ENCODE measurements around the gene ZCCHC14. TPM values are rescaled to one million over a fixed set of nuclear protein-coding genes. Genes with fewer than 3 reads are reported as not detected.

The ZCCHC14 gene
- total RNA-seq, 2 donors from 2014 or later: 24.5 to 24.6 TPM

- intact Hi-C loops (cut with DNase I): no loop called here
- H3K9ac ChIP-seq (ENCODE audit: low read depth in 2 of 2, low read length in 2 of 2): no peak overlapping the region
- H3K4me3 ChIP-seq: no peak overlapping the region
- H3K27ac ChIP-seq: no peak overlapping the region
- peaks cover 23% of the 10 kb centered on the region for H3K36me3 ChIP-seq
- no peak for DNase-seq
- no peaks in the 10 kb centered on the region for H3K9me3 ChIP-seq
- H3K27me3 ChIP-seq: no peaks in the 10 kb centered on the region
- no peak for TF ChIP-seq CTCF (IDR thresholded peaks at IDR 0.05)
- no peaks in the 10 kb centered on the region for H3K4me1 ChIP-seq
Measured at GRCh38 chr16:87406495-87407088, 86.2 kb downstream of the ZCCHC14 start.

- intact Hi-C loops (cut with DNase I): no loop called here
- TF ChIP-seq CTCF (IDR thresholded peaks at IDR 0.05): no peak
- no peak for DNase-seq
Measured at GRCh38 chr16:87404764-87405625, 87.8 kb downstream of the ZCCHC14 start.

GRCh38 chr16:87395181-87395842, 97.5 kb downstream of the ZCCHC14 start:
- intact Hi-C loops (cut with DNase I): no loop called here
- Histone ChIP-seq H3K4me3 (no peak overlapping the region), H3K27ac (no peak overlapping the region), H3K9me3 (no peaks in the 10 kb centered on the region), H3K9ac (ENCODE audit: low read depth in 2 of 2, low read length in 2 of 2) (no peak overlapping the region), H3K4me1 (peaks cover 5% of the 10 kb centered on the region), H3K36me3 (no peaks in the 10 kb centered on the region), H3K27me3 (no peaks in the 10 kb centered on the region)
- DNase-seq: no peak
- TF ChIP-seq CTCF (IDR thresholded peaks at IDR 0.05): no peak

More at GRCh38 chr16:87404764-87405625, 87.8 kb downstream of the ZCCHC14 start:
- Histone ChIP-seq H3K4me3 (no peak overlapping the region), H3K9ac (ENCODE audit: low read depth in 2 of 2, low read length in 2 of 2) (no peak overlapping the region), H3K4me1 (no peaks in the 10 kb centered on the region), H3K36me3 (peaks cover 15% of the 10 kb centered on the region), H3K27ac (no peak overlapping the region), H3K9me3 (no peaks in the 10 kb centered on the region), H3K27me3 (no peaks in the 10 kb centered on the region)

GRCh38 chr16:87393680-87394055, 99.2 kb downstream of the ZCCHC14 start:
- peak overlapping the region; percentile 91 to 96 for H3K9ac ChIP-seq (ENCODE audit: low read depth in 2 of 2, low read length in 2 of 2)
- H3K4me1 ChIP-seq: peaks cover 5% of the 10 kb centered on the region
- DNase-seq: no peak
- H3K27me3 ChIP-seq: no peaks in the 10 kb centered on the region
- H3K9me3 ChIP-seq: no peaks in the 10 kb centered on the region
- H3K27ac ChIP-seq: peak overlapping the region; percentile 95
- H3K36me3 ChIP-seq: no peaks in the 10 kb centered on the region
- TF ChIP-seq CTCF (IDR thresholded peaks at IDR 0.05): no peak
- H3K4me3 ChIP-seq: peak overlapping the region; percentile 59
- intact Hi-C loops (cut with DNase I): loop anchor here (5.0 kb wide), 1 partner anchor 76 kb away; the partner anchor contains the start of gene C16orf95

All from colonic mucosa (tissue), 4 donors.